KG1 (cell line): ENCODE results near the gene APPBP2.

ENCODE experiments used
- DNase-seq: peaks from one replicate; lab custom pipeline; 2025; lab: John Stamatoyannopoulos, UW

APPBP2 gene

DNA sequence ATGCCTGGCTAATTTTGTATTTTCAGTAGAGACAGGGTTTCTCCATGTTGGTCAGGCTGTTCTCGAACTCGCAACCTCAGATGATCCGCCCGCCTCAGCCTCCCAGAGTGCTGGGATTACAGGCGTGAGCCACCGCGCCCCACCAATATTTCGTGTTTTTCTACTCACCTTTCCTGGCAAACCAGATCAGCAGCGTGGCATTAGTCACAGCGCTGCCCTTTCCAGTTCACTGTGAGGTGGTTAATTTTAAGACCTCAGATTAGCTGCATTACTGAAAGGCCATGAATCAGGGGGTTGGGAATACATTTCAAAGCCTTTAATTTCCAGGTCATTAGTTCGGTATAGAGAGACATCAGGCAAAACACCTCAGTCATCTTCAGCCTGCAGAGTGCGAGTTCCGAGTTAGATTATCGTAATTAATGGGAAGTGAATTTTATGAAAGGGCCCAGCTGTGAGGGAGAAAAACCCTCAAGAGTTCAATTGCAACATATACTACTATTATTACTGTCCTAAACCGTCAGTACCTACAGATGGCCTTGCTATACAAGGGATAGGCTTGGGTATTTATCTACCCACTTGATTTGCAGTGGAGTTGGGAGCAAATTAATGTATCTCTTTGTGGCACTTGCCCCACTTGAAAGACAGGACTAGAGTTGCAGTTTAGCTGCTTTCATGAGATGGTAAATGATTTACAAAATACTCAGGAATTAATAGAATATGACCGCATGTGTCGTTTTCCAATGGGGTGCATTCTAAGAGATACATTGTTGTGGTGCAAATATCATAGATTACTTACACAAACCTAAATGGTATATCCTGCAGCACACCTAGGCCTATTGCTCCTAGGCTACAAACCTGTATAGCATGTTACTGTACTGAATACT is 132.0 kb downstream of the APPBP2 start:
- no peak for DNase-seq
